Hepatocyte (in vitro differentiated cells): ENCODE results near the gene SERPINE2.

Experiments used
- EZH2 ChIP-seq: fragments of 200-600 bp; sonication (generic); IDR thresholded peaks from 2 replicates; pipeline ENCODE4 v1.6.1; 2016; ENCODE audit warnings: antibody characterized with exemption, mild to moderate bottlenecking, borderline replicate concordance
- EZH2phosphoT487 ChIP-seq: fragments of 200-600 bp; sonication (generic); IDR thresholded peaks from one replicate; pipeline ENCODE4 v1.6.1; 2018; ENCODE audit warnings: antibody characterized with exemption, mild to moderate bottlenecking, low read depth, moderate library complexity; ENCODE audit not compliant: unreplicated experiment, severe bottlenecking
- TF ChIP-seq, protein P1 (sequence below): fragments of 200-600 bp; sonication (generic); IDR thresholded peaks from 2 replicates; pipeline ENCODE4 v1.5.1; 2016; ENCODE audit warnings: antibody characterized with exemption, mild to moderate bottlenecking; ENCODE audit not compliant: poor library complexity

DNA sequence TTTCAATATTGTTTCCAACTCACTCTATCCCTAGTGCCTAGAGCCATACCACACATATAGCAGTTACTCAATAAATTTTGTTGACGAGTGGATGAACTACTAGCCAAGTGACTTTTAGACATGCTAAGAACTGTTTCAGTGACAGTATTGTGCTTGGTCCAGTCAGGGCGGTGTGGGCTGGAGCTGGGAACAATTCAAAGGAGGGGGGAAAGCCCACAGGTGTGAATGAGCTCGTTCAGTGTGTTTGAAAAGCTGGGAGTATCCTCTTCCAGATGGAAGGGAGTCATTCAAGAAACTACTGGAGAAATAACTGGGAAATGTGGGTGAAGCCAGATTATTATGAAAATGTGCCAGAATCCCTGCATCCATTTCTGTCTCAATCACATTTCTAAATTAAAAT lies 1.7 kb upstream of the SERPINE2 start:
- TF ChIP-seq, protein P1, sequence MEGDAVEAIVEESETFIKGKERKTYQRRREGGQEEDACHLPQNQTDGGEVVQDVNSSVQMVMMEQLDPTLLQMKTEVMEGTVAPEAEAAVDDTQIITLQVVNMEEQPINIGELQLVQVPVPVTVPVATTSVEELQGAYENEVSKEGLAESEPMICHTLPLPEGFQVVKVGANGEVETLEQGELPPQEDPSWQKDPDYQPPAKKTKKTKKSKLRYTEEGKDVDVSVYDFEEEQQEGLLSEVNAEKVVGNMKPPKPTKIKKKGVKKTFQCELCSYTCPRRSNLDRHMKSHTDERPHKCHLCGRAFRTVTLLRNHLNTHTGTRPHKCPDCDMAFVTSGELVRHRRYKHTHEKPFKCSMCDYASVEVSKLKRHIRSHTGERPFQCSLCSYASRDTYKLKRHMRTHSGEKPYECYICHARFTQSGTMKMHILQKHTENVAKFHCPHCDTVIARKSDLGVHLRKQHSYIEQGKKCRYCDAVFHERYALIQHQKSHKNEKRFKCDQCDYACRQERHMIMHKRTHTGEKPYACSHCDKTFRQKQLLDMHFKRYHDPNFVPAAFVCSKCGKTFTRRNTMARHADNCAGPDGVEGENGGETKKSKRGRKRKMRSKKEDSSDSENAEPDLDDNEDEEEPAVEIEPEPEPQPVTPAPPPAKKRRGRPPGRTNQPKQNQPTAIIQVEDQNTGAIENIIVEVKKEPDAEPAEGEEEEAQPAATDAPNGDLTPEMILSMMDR, result no peak
- TF ChIP-seq EZH2phosphoT487 (no peak), EZH2 (no peak)
